GM23338 (cell line): Measurements from ENCODE around the gene GAL3ST2. TPM values are rescaled to one million over a fixed set of nuclear protein-coding genes. Genes with fewer than 3 reads are reported as not detected.

Experiments used
- ATAC-seq: fragments of 200-7000 bp; cut with Tn5 transposase; 3 replicates; pipeline ENCODE4 v1.9.1; 2020
- DNase-seq: peaks from one replicate; pipeline ENCODE4 v3.0.0-alpha.2; 2015; ENCODE audit warnings: low spot score
- H2AFZ ChIP-seq: fragments of 200-600 bp; sonication (generic); 2 replicates; pipeline ENCODE4 v1.8.0; 2016; ENCODE audit warnings: antibody characterized with exemption, mild to moderate bottlenecking, moderate library complexity
- H3F3A ChIP-seq: fragments of 200-600 bp; sonication (generic); replicated peaks from 2 replicates; pipeline ENCODE4 v1.8.0; 2017; ENCODE audit warnings: antibody characterized with exemption, mixed run types, low read depth
- H3K27ac ChIP-seq: fragments of 200-600 bp; sonication (generic); 2 replicates; pipeline ENCODE4 v1.6.1; 2016; ENCODE audit warnings: low read depth
- H3K27me3 ChIP-seq: fragments of 200-600 bp; sonication (generic); 2 replicates; pipeline ENCODE4 v1.8.0; 2016; ENCODE audit warnings: mild to moderate bottlenecking, mixed run types, moderate library complexity; ENCODE audit not compliant: insufficient read depth
- H3K36me3 ChIP-seq: fragments of 200-600 bp; sonication (generic); 2 replicates; pipeline ENCODE4 v1.8.0; 2016; ENCODE audit warnings: mild to moderate bottlenecking; ENCODE audit not compliant: insufficient read depth
- H3K4me1 ChIP-seq: fragments of 200-600 bp; sonication (generic); 2 replicates; pipeline ENCODE4 v1.8.0; 2016; ENCODE audit warnings: mild to moderate bottlenecking, moderate library complexity; ENCODE audit not compliant: insufficient read depth
- H3K4me2 ChIP-seq: fragments of 200-600 bp; sonication (generic); 2 replicates; pipeline ENCODE4 v1.7.1; 2017; ENCODE audit warnings: mixed run types
- H3K4me3 ChIP-seq: fragments of 200-600 bp; sonication (generic); 2 replicates; pipeline ENCODE4 v1.6.1; 2016; ENCODE audit warnings: mixed run types
- H3K79me2 ChIP-seq: fragments of 200-600 bp; sonication (generic); replicated peaks from 2 replicates; pipeline ENCODE4 v1.8.0; 2017; ENCODE audit warnings: mild to moderate bottlenecking; ENCODE audit not compliant: insufficient read depth
- H3K9me2 ChIP-seq: fragments of 200-600 bp; sonication (generic); 2 replicates; pipeline ENCODE4 v1.8.0; 2017; ENCODE audit not compliant: insufficient read depth
- H4K20me1 ChIP-seq: fragments of 200-600 bp; sonication (generic); replicated peaks from 2 replicates; pipeline ENCODE4 v1.8.0; 2017; ENCODE audit warnings: mild to moderate bottlenecking; ENCODE audit not compliant: insufficient read depth
- H3K27ac Mint-ChIP-seq: 2 replicates; pipeline ENCODE4 v1.8.0; 2020; ENCODE audit warnings: inconsistent platforms, mild to moderate bottlenecking, moderate library complexity, mixed read lengths
- H3K27me3 Mint-ChIP-seq: 3 replicates; pipeline ENCODE4 v1.8.0; 2022; ENCODE audit warnings: low read depth, mild to moderate bottlenecking, moderate library complexity, mixed read lengths, inconsistent platforms; ENCODE audit not compliant: insufficient read depth, poor library complexity
- H3K36me3 Mint-ChIP-seq: 3 replicates; pipeline ENCODE4 v1.8.0; 2021; ENCODE audit warnings: low read depth, mild to moderate bottlenecking, inconsistent platforms, moderate library complexity, mixed read lengths
- H3K4me1 Mint-ChIP-seq: 3 replicates; pipeline ENCODE4 v1.8.0; 2020; ENCODE audit warnings: mild to moderate bottlenecking, inconsistent platforms, mixed read lengths
- H3K4me3 Mint-ChIP-seq: 3 replicates; pipeline ENCODE4 v1.8.0; 2021; ENCODE audit warnings: moderate library complexity, mild to moderate bottlenecking, inconsistent platforms, mixed read lengths
- H3K9me3 Mint-ChIP-seq: 3 replicates; pipeline ENCODE4 v1.8.0; 2020; ENCODE audit warnings: moderate library complexity, mild to moderate bottlenecking, inconsistent platforms, mixed read lengths
- CREB1 ChIP-seq: fragments of 250-450 bp; sonication (Bioruptor Pico); IDR thresholded peaks from 2 replicates; pipeline ENCODE4 v1.5.0; 2020; ENCODE audit warnings: low read depth, mild to moderate bottlenecking, moderate library complexity
- CTCF ChIP-seq, 2 experiments: fragments of 200-600 bp in 1 of 2; sonication (generic) in 1 of 2; conservative IDR thresholded peaks; 2 replicates each; pipeline versions ENCODE4 v1.5.1 to v1.6.1; 2016 to 2017; ENCODE audit warnings: antibody characterized with exemption in 2 of 2, low read depth in 2 of 2, mild to moderate bottlenecking in 2 of 2, moderate library complexity in 1 of 2
- ETS1 ChIP-seq: IDR thresholded peaks from 2 replicates; pipeline ENCODE4 v1.6.1; 2016; ENCODE audit warnings: antibody characterized with exemption
- EZH2phosphoT487 ChIP-seq: fragments of 200-600 bp; sonication (generic); IDR thresholded peaks from one replicate; pipeline ENCODE4 v1.8.1; 2018; ENCODE audit warnings: antibody characterized with exemption; ENCODE audit not compliant: unreplicated experiment
- JUNB ChIP-seq: IDR thresholded peaks from one replicate; pipeline ENCODE4 v1.6.1; 2016; ENCODE audit warnings: antibody characterized with exemption; ENCODE audit not compliant: unreplicated experiment
- NANOG ChIP-seq: IDR thresholded peaks from 2 replicates; pipeline ENCODE4 v1.6.1; 2016; ENCODE audit warnings: antibody characterized with exemption, borderline replicate concordance
- STAT1 ChIP-seq: IDR thresholded peaks from one replicate; pipeline ENCODE4 v1.6.1; 2016; ENCODE audit warnings: antibody characterized with exemption; ENCODE audit not compliant: unreplicated experiment
- ZNF114 ChIP-seq: fragments of 250-450 bp; sonication (Bioruptor Pico); IDR thresholded peaks from 2 replicates; pipeline ENCODE4 v1.5.0; 2020; ENCODE audit warnings: mild to moderate bottlenecking, moderate library complexity
- ZNF331 ChIP-seq: fragments of 250-450 bp; sonication (Bioruptor Pico); IDR thresholded peaks from 2 replicates; pipeline ENCODE4 v1.5.0; 2020; ENCODE audit warnings: low read depth, mild to moderate bottlenecking, moderate library complexity
- polyA plus RNA-seq: library from polyadenylated mRNA; unstranded; fragments of >200 nt; fragmentation: Nextera tagmentation; extraction: Ambion mirVana; gene quantifications from 2 replicates; pipeline ENCODE4 v1.2.1, GENCODE V29; 2016
- total RNA-seq: library from RNA; depleted of rRNA; stranded (reverse); fragments of >200 nt; shearing (Covaris generic); gene quantifications from 2 replicates; pipeline ENCODE4 v1.2.3, GENCODE V29; 2014
- TF ChIP-seq, protein P1 (sequence below): fragments of 250-450 bp; sonication (Bioruptor Pico); IDR thresholded peaks from 2 replicates; pipeline ENCODE4 v1.5.0; 2020; ENCODE audit warnings: mild to moderate bottlenecking, moderate library complexity

GAL3ST2 gene
- total and polyA plus RNA-seq, 2 experiments from 2014 or later: 0.19 to 0.24 TPM

GRCh38 chr2:241808051-241808720, 31.6 kb downstream of the GAL3ST2 start:
- Mint-ChIP-seq H3K9me3 (no peaks in the 10 kb centered on the region), H3K27ac (no peak overlapping the region), H3K4me1 (peaks cover 14% of the 10 kb centered on the region), H3K27me3 (peaks cover 27% of the 10 kb centered on the region), H3K4me3 (peak overlapping the region; percentile 34; the same call in 1 of the 3 replicates), H3K36me3 (no peaks in the 10 kb centered on the region; the same call in 2 of the 3 replicates)
- Histone ChIP-seq H3K4me1 (peaks cover 16% of the 10 kb centered on the region; the same call in 1 of the 2 replicates), H2AFZ (peak overlapping the region; percentile 70; the same call in 1 of the 2 replicates), H4K20me1 (no peaks in the 10 kb centered on the region), H3K27me3 (peaks cover 17% of the 10 kb centered on the region), H3F3A (peaks cover 11% of the 10 kb centered on the region; the same call in 1 of the 2 replicates), H3K79me2 (no peaks in the 10 kb centered on the region), H3K27ac (no peak overlapping the region), H3K9me2 (no peaks in the 10 kb centered on the region), H3K4me2 (peak overlapping the region; percentile 49; the same call in 1 of the 2 replicates), H3K4me3 (no peak overlapping the region), H3K36me3 (no peaks in the 10 kb centered on the region)
- ATAC-seq (no peak), DNase-seq (peak; percentile 52)
- TF ChIP-seq JUNB (no peak), ZNF114 (no peak), ETS1 (no peak), CREB1 (CRISPR knock-in tag) (no peak), NANOG (no peak), ZNF331 (CRISPR knock-in tag) (no peak), CTCF (conservative IDR thresholded peaks at IDR 0.05; ENCODE audit: low read depth in 2 of 2) (no peak), EZH2phosphoT487 (no peak), STAT1 (no peak)
- TF ChIP-seq, protein P1, sequence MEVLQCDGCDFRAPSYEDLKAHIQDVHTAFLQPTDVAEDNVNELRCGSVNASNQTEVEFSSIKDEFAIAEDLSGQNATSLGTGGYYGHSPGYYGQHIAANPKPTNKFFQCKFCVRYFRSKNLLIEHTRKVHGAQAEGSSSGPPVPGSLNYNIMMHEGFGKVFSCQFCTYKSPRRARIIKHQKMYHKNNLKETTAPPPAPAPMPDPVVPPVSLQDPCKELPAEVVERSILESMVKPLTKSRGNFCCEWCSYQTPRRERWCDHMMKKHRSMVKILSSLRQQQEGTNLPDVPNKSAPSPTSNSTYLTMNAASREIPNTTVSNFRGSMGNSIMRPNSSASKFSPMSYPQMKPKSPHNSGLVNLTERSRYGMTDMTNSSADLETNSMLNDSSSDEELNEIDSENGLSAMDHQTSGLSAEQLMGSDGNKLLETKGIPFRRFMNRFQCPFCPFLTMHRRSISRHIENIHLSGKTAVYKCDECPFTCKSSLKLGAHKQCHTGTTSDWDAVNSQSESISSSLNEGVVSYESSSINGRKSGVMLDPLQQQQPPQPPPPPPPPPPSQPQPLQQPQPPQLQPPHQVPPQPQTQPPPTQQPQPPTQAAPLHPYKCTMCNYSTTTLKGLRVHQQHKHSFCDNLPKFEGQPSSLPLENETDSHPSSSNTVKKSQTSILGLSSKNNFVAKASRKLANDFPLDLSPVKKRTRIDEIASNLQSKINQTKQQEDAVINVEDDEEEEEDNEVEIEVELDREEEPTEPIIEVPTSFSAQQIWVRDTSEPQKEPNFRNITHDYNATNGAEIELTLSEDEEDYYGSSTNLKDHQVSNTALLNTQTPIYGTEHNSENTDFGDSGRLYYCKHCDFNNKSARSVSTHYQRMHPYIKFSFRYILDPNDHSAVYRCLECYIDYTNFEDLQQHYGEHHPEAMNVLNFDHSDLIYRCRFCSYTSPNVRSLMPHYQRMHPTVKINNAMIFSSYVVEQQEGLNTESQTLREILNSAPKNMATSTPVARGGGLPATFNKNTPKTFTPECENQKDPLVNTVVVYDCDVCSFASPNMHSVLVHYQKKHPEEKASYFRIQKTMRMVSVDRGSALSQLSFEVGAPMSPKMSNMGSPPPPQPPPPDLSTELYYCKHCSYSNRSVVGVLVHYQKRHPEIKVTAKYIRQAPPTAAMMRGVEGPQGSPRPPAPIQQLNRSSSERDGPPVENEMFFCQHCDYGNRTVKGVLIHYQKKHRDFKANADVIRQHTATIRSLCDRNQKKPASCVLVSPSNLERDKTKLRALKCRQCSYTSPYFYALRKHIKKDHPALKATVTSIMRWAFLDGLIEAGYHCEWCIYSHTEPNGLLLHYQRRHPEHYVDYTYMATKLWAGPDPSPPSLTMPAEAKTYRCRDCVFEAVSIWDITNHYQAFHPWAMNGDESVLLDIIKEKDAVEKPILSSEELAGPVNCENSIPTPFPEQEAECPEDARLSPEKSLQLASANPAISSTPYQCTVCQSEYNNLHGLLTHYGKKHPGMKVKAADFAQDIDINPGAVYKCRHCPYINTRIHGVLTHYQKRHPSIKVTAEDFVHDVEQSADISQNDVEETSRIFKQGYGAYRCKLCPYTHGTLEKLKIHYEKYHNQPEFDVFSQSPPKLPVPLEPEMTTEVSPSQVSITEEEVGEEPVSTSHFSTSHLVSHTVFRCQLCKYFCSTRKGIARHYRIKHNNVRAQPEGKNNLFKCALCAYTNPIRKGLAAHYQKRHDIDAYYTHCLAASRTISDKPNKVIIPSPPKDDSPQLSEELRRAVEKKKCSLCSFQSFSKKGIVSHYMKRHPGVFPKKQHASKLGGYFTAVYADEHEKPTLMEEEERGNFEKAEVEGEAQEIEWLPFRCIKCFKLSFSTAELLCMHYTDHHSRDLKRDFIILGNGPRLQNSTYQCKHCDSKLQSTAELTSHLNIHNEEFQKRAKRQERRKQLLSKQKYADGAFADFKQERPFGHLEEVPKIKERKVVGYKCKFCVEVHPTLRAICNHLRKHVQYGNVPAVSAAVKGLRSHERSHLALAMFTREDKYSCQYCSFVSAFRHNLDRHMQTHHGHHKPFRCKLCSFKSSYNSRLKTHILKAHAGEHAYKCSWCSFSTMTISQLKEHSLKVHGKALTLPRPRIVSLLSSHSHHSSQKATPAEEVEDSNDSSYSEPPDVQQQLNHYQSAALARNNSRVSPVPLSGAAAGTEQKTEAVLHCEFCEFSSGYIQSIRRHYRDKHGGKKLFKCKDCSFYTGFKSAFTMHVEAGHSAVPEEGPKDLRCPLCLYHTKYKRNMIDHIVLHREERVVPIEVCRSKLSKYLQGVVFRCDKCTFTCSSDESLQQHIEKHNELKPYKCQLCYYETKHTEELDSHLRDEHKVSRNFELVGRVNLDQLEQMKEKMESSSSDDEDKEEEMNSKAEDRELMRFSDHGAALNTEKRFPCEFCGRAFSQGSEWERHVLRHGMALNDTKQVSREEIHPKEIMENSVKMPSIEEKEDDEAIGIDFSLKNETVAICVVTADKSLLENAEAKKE (CRISPR knock-in tag): no peak
